ENCODE measurements around the gene LTV1. TPM values are rescaled to one million over a fixed set of nuclear protein-coding genes. Genes with fewer than 3 reads are reported as not detected.

The LTV1 gene
- total and polyA plus RNA-seq, 9 of the 15 experiments (the other 6 are each of a cell fraction or from before 2014, with no cell fraction given): 57.9 to 162 (median 119) TPM

- TF ChIP-seq ZMIZ1 (IDR thresholded peaks at IDR 0.05; ENCODE audit: low read depth in 2 of 2, low read length in 2 of 2) (peak in 1 of 2 experiments; percentile 66; a peak in 1 of 4 replicates), ZNF384 (IDR thresholded peaks at IDR 0.05; ENCODE audit: low read depth, low read length) (peak; percentile 79), GABPB2 (CRISPR knock-in tag; conservative IDR thresholded peaks at IDR 0.05) (no peak), RCOR1 (IDR thresholded peaks at IDR 0.05; ENCODE audit: borderline replicate concordance in 1 of 2, low read depth in 2 of 2, low read length in 2 of 2) (peak; percentile 52 to 97; a peak in 3 of 4 replicates), MAZ (CRISPR knock-in tag; conservative IDR thresholded peaks at IDR 0.05 in 1 of 2, IDR thresholded peaks at IDR 0.05 in 1 of 2) (peak; percentile 53 to 84; a peak in 3 of 4 replicates), PTTG1 (tag; IDR thresholded peaks at IDR 0.05; ENCODE audit: low read depth) (peak; percentile 67; the same call in 1 of the 2 replicates), ZNF707 (CRISPR knock-in tag; conservative IDR thresholded peaks at IDR 0.05) (0 out of 2 replicates have a peak, but pooled peaks have one; percentile 15), TAF9B (IDR thresholded peaks at IDR 0.05; ENCODE audit: partially characterized antibody) (peak; percentile 64), ZBTB9 (CRISPR knock-in tag; IDR thresholded peaks at IDR 0.05) (peak; percentile 91), TEAD4 (IDR thresholded peaks at IDR 0.05; ENCODE audit: low read length) (peak; percentile 92), TEAD4 (CRISPR knock-in tag; IDR thresholded peaks at IDR 0.05; ENCODE audit: borderline replicate concordance) (no peak), HDAC1 (IDR thresholded peaks at IDR 0.05) (peak in 1 of 2 experiments; percentile 73; a peak in 3 of 4 replicates), JUNB (CRISPR knock-in tag; conservative IDR thresholded peaks at IDR 0.05) (peak; percentile 79; the same call in 1 of the 2 replicates), SMAD2 (IDR thresholded peaks at IDR 0.05; ENCODE audit: low read depth, low read length) (no peak), DEAF1 (CRISPR knock-in tag; IDR thresholded peaks at IDR 0.05) (peak; percentile 48), XRCC5 (IDR thresholded peaks at IDR 0.05; ENCODE audit: low read depth, low read length) (no peak), NCOA2 (IDR thresholded peaks at IDR 0.05; ENCODE audit: partially characterized antibody in 2 of 2) (peak; percentile 41 to 72), TEAD1 (CRISPR knock-in tag; IDR thresholded peaks at IDR 0.05) (peak; percentile 49 to 93; a peak in 3 of 4 replicates), ZNF584 (CRISPR knock-in tag; IDR thresholded peaks at IDR 0.05; ENCODE audit: low read depth) (peak; percentile 91; the same call in 1 of the 2 replicates), KLF16 (IDR thresholded peaks at IDR 0.05) (peak; percentile 76; the same call in 1 of the 2 replicates)
Measured at GRCh38 chr6:143806282-143807102, 36.6 kb upstream of the LTV1 start (continued).
